ENCODE data around the gene ZBED6. TPM values are rescaled to one million over a fixed set of nuclear protein-coding genes. Genes with fewer than 3 reads are reported as not detected.

ZBED6 gene
- total and polyA plus RNA-seq, 2 donors (not counting 3 experiments of a cell fraction or from before 2014, with no cell fraction given): 6.4 to 38.9 TPM

- H3K27ac ChIP-seq (ENCODE audit: insufficient read depth, low read depth, low read length): no peak overlapping the region
- H3K9me3 ChIP-seq (replicated peaks; ENCODE audit: control insufficient read depth, insufficient read depth, low read length): no peaks in the 10 kb centered on the region
- POLR2A ChIA-PET: no interaction called here
- no peaks in the 10 kb centered on the region for H3K4me1 ChIP-seq (ENCODE audit: control insufficient read depth, extremely low read depth, insufficient read depth, low read length)
- FAIRE-seq (no peak), DNase-seq (ENCODE audit: low read depth, low spot score) (no peak)
- dilution Hi-C loops (cut with MboI; ENCODE audit: extremely low pct_ligation_motif_present, low sequenced_read_pairs): no loop called here
- H2AFZ ChIP-seq (ENCODE audit: low read depth, low read length): no peak overlapping the region
- H3K9me1 ChIP-seq (replicated peaks; ENCODE audit: control insufficient read depth, extremely low read depth, insufficient read depth, low read length): no peaks in the 10 kb centered on the region
- no peak overlapping the region for H3K4me3 ChIP-seq (replicated peaks in 1 of 3; ENCODE audit: insufficient read depth in 1 of 3, low read depth in 1 of 3, low read length in 3 of 3)
- BruUV-seq (replicated peaks): no TSS peak
- CTCF ChIA-PET: no interaction called here
- H3K4me2 ChIP-seq (ENCODE audit: insufficient read depth, low read length): no peak overlapping the region
- no peak overlapping the region for H3K9ac ChIP-seq (replicated peaks; ENCODE audit: extremely low read depth, insufficient read depth, low read length)
- no peaks in the 10 kb centered on the region for H4K20me1 ChIP-seq (replicated peaks; ENCODE audit: control insufficient read depth, extremely low read depth, insufficient read depth, low read length)
- TF ChIP-seq FOS (IDR thresholded peaks at IDR 0.05; ENCODE audit: borderline replicate concordance, insufficient read depth, low read length) (no peak), POLR2A (IDR thresholded peaks at IDR 0.05; ENCODE audit: low read depth, low read length) (no peak), EZH2 (IDR thresholded peaks at IDR 0.05; ENCODE audit: borderline replicate concordance, low read depth, low read length, severe bottlenecking) (no peak), GATA2 (IDR thresholded peaks at IDR 0.05; ENCODE audit: insufficient read depth, insufficient read length, low read depth, low read length) (no peak), POLR2AphosphoS5 (IDR thresholded peaks at IDR 0.05; ENCODE audit: insufficient read depth, low read depth, low read length) (no peak), CTCF (IDR thresholded peaks at IDR 0.05; ENCODE audit: extremely low read depth in 1 of 2, insufficient read depth in 1 of 2, low read depth in 1 of 2, low read length in 2 of 2) (no peak), MAX (IDR thresholded peaks at IDR 0.05; ENCODE audit: insufficient read depth, insufficient read length) (no peak), MYC (IDR thresholded peaks at IDR 0.05; ENCODE audit: low read depth, low read length) (no peak), JUN (IDR thresholded peaks at IDR 0.05; ENCODE audit: borderline replicate concordance, insufficient read depth, insufficient read length, low read depth) (no peak)
- no peaks in the 10 kb centered on the region for H3K36me3 ChIP-seq (ENCODE audit: control insufficient read depth in 2 of 2, extremely low read depth in 1 of 2, insufficient read depth in 2 of 2, low read length in 2 of 2)
- H3K79me2 ChIP-seq (ENCODE audit: control insufficient read depth, insufficient read depth, low read length): no peaks in the 10 kb centered on the region
- intact Hi-C loops (cut with micrococcal nuclease): no loop called here
- peaks cover 4 to 6% of the 10 kb centered on the region in 2 experiments for H3K27me3 ChIP-seq (ENCODE audit: control insufficient read depth in 2 of 2, insufficient read depth in 2 of 2, low read length in 2 of 2)
Observed at GRCh38 chr1:203763505-203763904, 31.9 kb upstream of the ZBED6 start.
